ENCODE measurements around the gene ZNF772. TPM values are rescaled to one million over a fixed set of nuclear protein-coding genes. Genes with fewer than 3 reads are reported as not detected.
"Not testable (repeated sequence)": the region's sequence is repeated elsewhere in the genome, so short reads cannot be mapped to it uniquely, and the experiment has no call there.

The ZNF772 gene
- polyA plus RNA-seq = 1 to 10 TPM in 1 of 2 donors, under 1 TPM in 1; 0.96 to 1.6 TPM

DNA sequence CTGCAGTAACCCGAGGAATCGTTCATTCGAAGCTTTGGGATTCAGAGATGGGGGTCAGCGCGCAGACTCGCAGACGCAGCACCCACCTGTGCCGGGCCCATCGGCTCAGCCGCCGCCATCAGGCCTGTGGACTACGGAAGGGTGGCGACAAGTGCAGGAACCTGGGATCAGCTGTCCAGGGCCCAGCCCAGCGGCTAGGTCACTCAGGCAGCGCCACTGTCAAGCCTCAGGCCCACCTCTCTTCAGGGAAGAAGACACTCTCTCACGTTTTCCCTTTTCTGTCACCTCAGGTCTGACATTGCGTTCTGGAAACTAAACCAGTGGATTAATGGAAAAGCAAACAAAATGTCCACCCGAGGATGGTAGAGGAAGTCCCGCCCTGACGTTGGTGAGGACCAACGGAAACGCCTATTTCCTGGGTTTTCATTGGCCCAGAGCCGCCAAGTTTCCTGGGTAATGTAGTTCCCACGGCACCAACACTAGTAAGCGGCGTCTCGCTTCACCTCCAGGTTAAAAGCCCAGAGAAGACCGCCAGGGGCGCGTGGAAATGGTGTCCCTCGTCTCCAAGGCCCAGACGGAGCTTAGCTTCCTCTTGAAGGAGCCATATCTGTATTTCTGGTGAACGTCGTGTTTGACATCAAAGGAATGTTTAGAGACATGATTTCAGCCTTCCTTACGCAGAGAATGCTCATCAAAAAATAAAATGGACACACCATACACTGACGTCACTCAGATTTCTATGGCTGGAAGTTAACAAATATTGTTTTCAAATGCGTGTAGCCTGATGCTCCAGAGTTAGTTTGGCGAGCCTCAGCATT, at the start of gene ZNF772:
TSS of gene ZNF772 (minus strand) at position 376 of the 818 bp plus-strand sequence. CDS start at position 119, 257 bp downstream.
- peaks cover 18 to 44% of the 10 kb centered on the region in 2 donors for H3K9me3 ChIP-seq (ENCODE audit: control insufficient read depth in 2 of 2, insufficient read depth in 1 of 2, low read depth in 1 of 2, low read length in 1 of 2)
- H3K4me3 ChIP-seq (ENCODE audit: low read depth in 1 of 2, low read length in 2 of 2) = peak within 1 kb of the TSS; percentile 66 to 89
- H3K27ac ChIP-seq (ENCODE audit: low read depth in 2 of 2, low read length in 1 of 2) = peak within 1 kb of the TSS; percentile 52 to 83
- H3K27me3 ChIP-seq (ENCODE audit: control insufficient read depth in 1 of 2, insufficient read depth in 2 of 2, low read length in 2 of 2) = peaks cover 0 to 2% of the 10 kb centered on the region in 2 donors
- no peaks in the 10 kb centered on the region for H3K4me1 ChIP-seq (ENCODE audit: control insufficient read depth in 2 of 2, insufficient read depth in 2 of 2, low read length in 1 of 2)
- 7 to 10% methylated on average over 38 of the region's 38 CpGs for WGBS, 2 donors
- H3K36me3 ChIP-seq (ENCODE audit: control insufficient read depth in 2 of 2, insufficient read depth in 2 of 2, low read length in 1 of 2) = peaks cover 22 to 25% of the 10 kb centered on the region in 2 donors

DNA sequence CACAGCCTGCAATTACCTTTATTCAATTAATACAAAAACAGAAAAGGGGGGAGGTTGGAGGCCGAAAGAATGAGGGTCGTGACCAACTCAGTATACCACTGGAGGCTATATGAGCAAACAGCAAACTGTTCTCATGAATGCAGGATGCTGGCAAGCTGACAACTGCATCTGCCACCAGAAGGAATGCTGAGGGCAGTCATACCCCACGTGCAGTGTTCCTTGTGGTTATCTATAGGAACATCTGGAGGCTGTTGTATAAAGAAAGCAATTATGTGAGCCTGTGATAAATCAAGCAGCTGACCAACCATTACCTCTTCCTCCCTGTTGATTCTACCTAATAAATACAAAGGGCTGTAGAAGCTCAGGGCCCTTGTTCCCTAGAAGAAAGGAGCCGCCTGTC, 40.7 kb upstream of the ZNF772 start:
- peaks cover 6 to 15% of the 10 kb centered on the region in 2 donors for H3K9me3 ChIP-seq (ENCODE audit: control insufficient read depth in 2 of 2, insufficient read depth in 1 of 2, low read depth in 1 of 2, low read length in 1 of 2)
- H3K4me1 ChIP-seq (ENCODE audit: control insufficient read depth in 2 of 2, insufficient read depth in 2 of 2, low read length in 1 of 2); H3K27me3 ChIP-seq (ENCODE audit: control insufficient read depth in 1 of 2, insufficient read depth in 2 of 2, low read length in 2 of 2); H3K36me3 ChIP-seq (ENCODE audit: control insufficient read depth in 2 of 2, insufficient read depth in 2 of 2, low read length in 1 of 2); H3K27ac ChIP-seq (ENCODE audit: low read depth in 2 of 2, low read length in 1 of 2); H3K4me3 ChIP-seq (ENCODE audit: low read depth in 1 of 2, low read length in 2 of 2): not testable (repeated sequence)
- WGBS, 2 donors = 89 to 95% methylated on average over 4 of the region's 4 CpGs

DNA sequence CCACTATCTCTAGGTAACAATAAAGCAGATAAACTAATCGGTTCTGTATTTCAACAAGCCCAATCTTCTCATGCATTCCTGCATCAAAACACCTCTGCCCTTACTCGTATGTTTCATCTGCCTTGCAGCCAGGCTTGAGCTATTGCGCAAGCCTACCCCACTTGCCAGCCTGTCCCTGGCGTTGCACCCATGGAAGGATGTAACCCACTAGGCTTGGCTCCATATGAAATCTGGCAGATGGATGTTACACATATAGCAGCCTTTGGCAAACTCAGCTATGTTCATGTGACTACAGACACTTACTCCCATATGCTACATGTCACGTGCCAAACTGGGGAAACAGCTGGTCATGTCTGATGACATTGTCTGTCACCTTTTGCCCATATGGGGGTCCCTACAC, 37.9 kb upstream of the ZNF772 start:
- peaks cover 0 to 2% of the 10 kb centered on the region in 2 donors for H3K36me3 ChIP-seq (ENCODE audit: control insufficient read depth in 2 of 2, insufficient read depth in 2 of 2, low read length in 1 of 2)
- H3K4me3 ChIP-seq (ENCODE audit: low read depth in 1 of 2, low read length in 2 of 2) = no peak overlapping the region
- H3K4me1 ChIP-seq (ENCODE audit: control insufficient read depth in 2 of 2, insufficient read depth in 2 of 2, low read length in 1 of 2) = no peaks in the 10 kb centered on the region
- no peak overlapping the region for H3K27ac ChIP-seq (ENCODE audit: low read depth in 2 of 2, low read length in 1 of 2)
- WGBS, 2 donors = 86 to 93% methylated on average over 5 of the region's 5 CpGs
- peaks cover 6 to 20% of the 10 kb centered on the region in 2 donors for H3K9me3 ChIP-seq (ENCODE audit: control insufficient read depth in 2 of 2, insufficient read depth in 1 of 2, low read depth in 1 of 2, low read length in 1 of 2)
- no peaks in the 10 kb centered on the region for H3K27me3 ChIP-seq (ENCODE audit: control insufficient read depth in 1 of 2, insufficient read depth in 2 of 2, low read length in 2 of 2)

DNA sequence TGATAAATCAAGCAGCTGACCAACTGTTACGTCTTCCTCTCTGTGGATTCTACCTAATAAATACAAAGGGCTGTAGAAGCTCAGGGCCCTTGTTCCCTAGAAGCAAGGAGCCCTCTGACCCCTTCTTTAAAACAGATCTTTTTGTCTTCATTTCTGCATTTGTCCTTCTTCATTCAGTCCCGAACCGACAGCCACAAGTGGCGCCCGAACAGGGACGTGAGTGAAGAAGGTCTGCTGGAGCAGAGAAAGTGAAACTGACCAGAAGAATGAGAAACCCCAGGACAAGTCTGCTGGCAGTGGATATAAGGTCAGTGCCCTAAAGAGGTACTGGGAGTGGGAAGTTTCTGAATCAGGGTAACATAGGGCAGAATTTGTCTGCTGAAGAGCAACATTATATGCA, 35.5 kb upstream of the ZNF772 start:
- Histone ChIP-seq H3K9me3 (ENCODE audit: control insufficient read depth in 2 of 2, insufficient read depth in 1 of 2, low read depth in 1 of 2, low read length in 1 of 2) (peaks cover 5 to 17% of the 10 kb centered on the region in 2 donors), H3K4me3 (ENCODE audit: low read depth in 1 of 2, low read length in 2 of 2) (no peak overlapping the region), H3K27me3 (ENCODE audit: control insufficient read depth in 1 of 2, insufficient read depth in 2 of 2, low read length in 2 of 2) (no peaks in the 10 kb centered on the region), H3K27ac (ENCODE audit: low read depth in 2 of 2, low read length in 1 of 2) (no peak overlapping the region), H3K4me1 (ENCODE audit: control insufficient read depth in 2 of 2, insufficient read depth in 2 of 2, low read length in 1 of 2) (no peaks in the 10 kb centered on the region), H3K36me3 (ENCODE audit: control insufficient read depth in 2 of 2, insufficient read depth in 2 of 2, low read length in 1 of 2) (peaks cover 0 to 2% of the 10 kb centered on the region in 2 donors)
- WGBS, 2 donors = 95% methylated on average over 6 of the region's 6 CpGs

DNA sequence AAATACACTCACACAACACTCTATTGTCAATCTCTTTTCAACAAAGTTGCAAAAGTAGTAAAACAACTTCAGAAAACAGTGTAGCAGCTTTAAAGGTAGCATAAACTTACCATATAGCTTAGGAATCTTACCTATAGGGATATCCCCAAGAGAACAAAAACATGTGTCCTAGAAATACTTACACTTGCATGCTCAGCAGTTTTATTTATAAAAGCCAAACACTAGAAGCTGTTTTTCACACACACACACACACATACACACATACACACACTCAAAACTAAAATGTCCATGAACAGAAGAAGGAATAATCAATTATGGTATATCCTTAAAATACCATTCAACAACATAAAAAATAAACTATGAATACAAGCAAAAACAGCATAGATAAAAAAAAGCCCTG, 34.1 kb upstream of the ZNF772 start:
- H3K9me3 ChIP-seq (ENCODE audit: control insufficient read depth in 2 of 2, insufficient read depth in 1 of 2, low read depth in 1 of 2, low read length in 1 of 2) = peaks cover 5 to 19% of the 10 kb centered on the region in 2 donors
- no peaks in the 10 kb centered on the region for H3K27me3 ChIP-seq (ENCODE audit: control insufficient read depth in 1 of 2, insufficient read depth in 2 of 2, low read length in 2 of 2)
- H3K4me3 ChIP-seq (ENCODE audit: low read depth in 1 of 2, low read length in 2 of 2) = no peak overlapping the region
- no peak overlapping the region for H3K27ac ChIP-seq (ENCODE audit: low read depth in 2 of 2, low read length in 1 of 2)
- no peaks in the 10 kb centered on the region for H3K4me1 ChIP-seq (ENCODE audit: control insufficient read depth in 2 of 2, insufficient read depth in 2 of 2, low read length in 1 of 2)
- peaks cover 6 to 9% of the 10 kb centered on the region in 2 donors for H3K36me3 ChIP-seq (ENCODE audit: control insufficient read depth in 2 of 2, insufficient read depth in 2 of 2, low read length in 1 of 2)

DNA sequence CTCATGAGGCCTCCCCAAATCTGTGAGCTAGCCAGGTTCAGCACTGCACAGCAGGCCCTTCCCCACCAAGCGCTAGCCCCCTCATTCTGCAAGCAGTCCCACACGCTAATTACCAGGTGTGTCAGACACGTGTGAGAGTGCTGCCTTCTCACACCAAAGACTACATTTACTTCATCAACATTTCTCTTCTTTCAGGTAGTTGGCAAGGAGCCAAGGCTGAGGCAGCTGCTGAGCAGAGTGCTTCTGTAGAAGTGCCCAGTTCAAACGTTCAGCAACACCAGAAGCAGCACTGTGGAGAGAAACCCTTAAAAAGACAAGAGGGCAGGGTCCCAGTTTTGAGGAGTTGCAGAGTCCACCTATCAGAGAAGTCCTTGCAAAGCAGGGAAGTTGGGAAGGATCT, 28.8 kb upstream of the ZNF772 start:
- Histone ChIP-seq H3K4me3 (ENCODE audit: low read depth in 1 of 2, low read length in 2 of 2) (no peak overlapping the region), H3K9me3 (ENCODE audit: control insufficient read depth in 2 of 2, insufficient read depth in 1 of 2, low read depth in 1 of 2, low read length in 1 of 2) (peaks cover 5 to 25% of the 10 kb centered on the region in 2 donors), H3K36me3 (ENCODE audit: control insufficient read depth in 2 of 2, insufficient read depth in 2 of 2, low read length in 1 of 2) (peaks cover 12 to 33% of the 10 kb centered on the region in 2 donors), H3K4me1 (ENCODE audit: control insufficient read depth in 2 of 2, insufficient read depth in 2 of 2, low read length in 1 of 2) (no peaks in the 10 kb centered on the region), H3K27me3 (ENCODE audit: control insufficient read depth in 1 of 2, insufficient read depth in 2 of 2, low read length in 2 of 2) (no peaks in the 10 kb centered on the region), H3K27ac (ENCODE audit: low read depth in 2 of 2, low read length in 1 of 2) (no peak overlapping the region)
- 72 to 82% methylated on average over 4 of the region's 4 CpGs for WGBS, 2 donors

DNA sequence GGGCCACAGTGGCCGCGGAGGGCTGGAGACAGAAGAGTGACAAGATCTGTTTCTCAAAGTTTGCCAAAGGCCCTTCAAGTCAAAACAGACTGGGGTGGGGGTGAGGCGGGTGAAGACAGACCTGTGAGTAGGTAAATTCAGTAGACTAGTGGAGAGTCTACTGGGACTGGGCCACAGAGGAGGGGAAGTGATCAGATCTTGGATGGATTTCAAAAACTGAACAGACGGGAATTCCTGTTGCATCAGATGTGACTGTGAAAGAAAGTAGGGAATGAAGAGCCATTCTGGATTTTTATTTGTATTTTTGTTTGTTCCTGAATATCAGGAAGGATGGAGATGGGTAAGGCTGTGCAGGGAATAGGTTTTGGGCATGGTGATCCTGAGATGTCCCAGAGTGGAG, 23.0 kb upstream of the ZNF772 start:
- Histone ChIP-seq H3K9me3 (ENCODE audit: control insufficient read depth in 2 of 2, insufficient read depth in 1 of 2, low read depth in 1 of 2, low read length in 1 of 2) (peaks cover 2 to 18% of the 10 kb centered on the region in 2 donors), H3K36me3 (ENCODE audit: control insufficient read depth in 2 of 2, insufficient read depth in 2 of 2, low read length in 1 of 2) (peaks cover 4 to 13% of the 10 kb centered on the region in 2 donors), H3K4me3 (ENCODE audit: low read depth in 1 of 2, low read length in 2 of 2) (peak overlapping the region in 1 of 2 donors; percentile 27)
- H3K27ac ChIP-seq (ENCODE audit: low read depth in 2 of 2, low read length in 1 of 2); H3K27me3 ChIP-seq (ENCODE audit: control insufficient read depth in 1 of 2, insufficient read depth in 2 of 2, low read length in 2 of 2); H3K4me1 ChIP-seq (ENCODE audit: control insufficient read depth in 2 of 2, insufficient read depth in 2 of 2, low read length in 1 of 2): not testable (repeated sequence)
- WGBS, 2 donors = 4 to 8% methylated on average over 1 of the region's 4 CpGs

DNA sequence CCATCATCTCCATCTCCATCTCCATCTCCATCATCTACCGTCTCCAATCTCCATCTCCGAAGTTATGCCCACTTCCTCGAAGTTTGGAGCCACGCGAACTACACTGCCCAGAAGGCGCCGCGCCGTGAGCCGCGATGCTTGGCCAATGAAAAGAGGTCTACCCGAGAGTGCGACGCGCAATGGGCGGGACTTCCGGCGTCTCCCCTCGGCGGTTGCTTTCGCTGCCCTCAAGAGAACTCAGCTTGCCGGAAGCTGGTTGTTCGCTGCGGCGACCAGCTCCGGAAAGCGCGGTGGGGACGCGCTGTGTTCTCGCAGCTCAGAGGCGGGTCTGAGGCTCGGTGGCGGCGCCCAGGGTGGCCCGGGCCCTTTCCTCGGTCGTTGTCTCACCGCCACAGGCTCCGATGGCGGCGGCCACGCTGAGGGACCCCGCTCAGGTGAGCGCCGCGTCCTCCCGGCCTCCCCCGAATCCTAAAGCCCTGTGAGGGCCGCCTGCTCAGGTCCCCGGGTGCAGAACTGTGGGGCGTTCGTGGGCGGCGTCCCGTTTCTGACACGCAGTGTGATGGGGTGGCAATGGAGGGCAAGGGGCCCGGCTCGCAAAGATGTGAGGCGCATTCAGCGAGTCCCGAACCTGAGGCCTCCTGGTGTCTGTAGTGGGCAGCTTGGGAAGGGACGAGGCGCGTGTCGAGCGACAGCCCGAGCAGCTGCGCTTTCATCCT, 22.5 kb upstream of the ZNF772 start, which contains the start of gene ZNF773:
TSS of gene ZNF773 (plus strand) at position 259 of the 716 bp plus-strand sequence. CDS start at position 402, 143 bp downstream.
- not testable (repeated sequence) for H3K4me1 ChIP-seq (ENCODE audit: control insufficient read depth in 2 of 2, insufficient read depth in 2 of 2, low read length in 1 of 2); H3K36me3 ChIP-seq (ENCODE audit: control insufficient read depth in 2 of 2, insufficient read depth in 2 of 2, low read length in 1 of 2); H3K27me3 ChIP-seq (ENCODE audit: control insufficient read depth in 1 of 2, insufficient read depth in 2 of 2, low read length in 2 of 2)
- H3K9me3 ChIP-seq (ENCODE audit: control insufficient read depth in 2 of 2, insufficient read depth in 1 of 2, low read depth in 1 of 2, low read length in 1 of 2) = peaks cover 2 to 15% of the 10 kb centered on the region in 2 donors
- 0 to 1% methylated on average over 53 to 60 of the region's 69 CpGs for WGBS, 2 donors
- peak within 1 kb of the TSS; percentile 95 for H3K4me3 ChIP-seq (ENCODE audit: low read depth in 1 of 2, low read length in 2 of 2)
- H3K27ac ChIP-seq (ENCODE audit: low read depth in 2 of 2, low read length in 1 of 2) = peak within 1 kb of the TSS; percentile 91

DNA sequence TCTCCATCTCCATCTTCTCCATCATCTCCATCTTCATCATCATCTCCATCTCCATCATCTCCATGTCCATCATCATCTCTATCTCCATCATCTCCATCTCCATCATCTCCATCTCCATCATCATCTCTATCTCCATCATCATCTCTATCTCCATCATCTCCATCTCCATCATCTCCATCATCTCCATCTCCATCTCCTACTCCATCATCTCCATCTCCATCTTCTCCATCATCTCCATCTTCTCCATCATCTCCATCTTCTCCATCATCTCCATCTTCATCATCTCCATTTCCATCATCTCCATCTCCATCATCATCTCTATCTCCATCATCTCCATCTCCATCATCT, 21.9 kb upstream of the ZNF772 start:
- H3K27me3 ChIP-seq (ENCODE audit: control insufficient read depth in 1 of 2, insufficient read depth in 2 of 2, low read length in 2 of 2); H3K4me3 ChIP-seq (ENCODE audit: low read depth in 1 of 2, low read length in 2 of 2); H3K27ac ChIP-seq (ENCODE audit: low read depth in 2 of 2, low read length in 1 of 2); H3K4me1 ChIP-seq (ENCODE audit: control insufficient read depth in 2 of 2, insufficient read depth in 2 of 2, low read length in 1 of 2); H3K36me3 ChIP-seq (ENCODE audit: control insufficient read depth in 2 of 2, insufficient read depth in 2 of 2, low read length in 1 of 2): not testable (repeated sequence)
- peaks cover under 1 to 12% of the 10 kb centered on the region in 2 donors for H3K9me3 ChIP-seq (ENCODE audit: control insufficient read depth in 2 of 2, insufficient read depth in 1 of 2, low read depth in 1 of 2, low read length in 1 of 2)

All from esophagus (tissue), 2 donors.